T-helper 2 cell (primary cell): ENCODE data around the gene SLC7A4.
"Not testable (repeated sequence)": the region's sequence is repeated elsewhere in the genome, so short reads cannot be mapped to it uniquely, and the experiment has no call there.

Experiments
- DNase-seq, 5 experiments: peaks; one replicate each; pipeline versions ENCODE4 v3.0.0 to v3.0.0-alpha.2; 2012 to 2022
- total RNA-seq, 2 donors: gene quantifications; one replicate each; lab custom pipeline; 2026; lab: John Stamatoyannopoulos, UW

Gene SLC7A4, protein sequence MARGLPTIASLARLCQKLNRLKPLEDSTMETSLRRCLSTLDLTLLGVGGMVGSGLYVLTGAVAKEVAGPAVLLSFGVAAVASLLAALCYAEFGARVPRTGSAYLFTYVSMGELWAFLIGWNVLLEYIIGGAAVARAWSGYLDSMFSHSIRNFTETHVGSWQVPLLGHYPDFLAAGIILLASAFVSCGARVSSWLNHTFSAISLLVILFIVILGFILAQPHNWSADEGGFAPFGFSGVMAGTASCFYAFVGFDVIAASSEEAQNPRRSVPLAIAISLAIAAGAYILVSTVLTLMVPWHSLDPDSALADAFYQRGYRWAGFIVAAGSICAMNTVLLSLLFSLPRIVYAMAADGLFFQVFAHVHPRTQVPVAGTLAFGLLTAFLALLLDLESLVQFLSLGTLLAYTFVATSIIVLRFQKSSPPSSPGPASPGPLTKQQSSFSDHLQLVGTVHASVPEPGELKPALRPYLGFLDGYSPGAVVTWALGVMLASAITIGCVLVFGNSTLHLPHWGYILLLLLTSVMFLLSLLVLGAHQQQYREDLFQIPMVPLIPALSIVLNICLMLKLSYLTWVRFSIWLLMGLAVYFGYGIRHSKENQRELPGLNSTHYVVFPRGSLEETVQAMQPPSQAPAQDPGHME
- total RNA-seq = 0 reads per million in 2 donors

GRCh38 chr22:21032037-21032867 lies at the start of gene SLC7A4:
SLC7A4 (minus strand) TSS chr22:21032561; CDS start chr22:21031812, 749 bp downstream.
- no peak for DNase-seq

- DNase-seq = no peak
These were observed 48.2 kb upstream of the SLC7A4 start for GRCh38 chr22:21080435-21081137.

- DNase-seq = no peak
These were observed 47.1 kb upstream of the SLC7A4 start for GRCh38 chr22:21079493-21079892.

DNA sequence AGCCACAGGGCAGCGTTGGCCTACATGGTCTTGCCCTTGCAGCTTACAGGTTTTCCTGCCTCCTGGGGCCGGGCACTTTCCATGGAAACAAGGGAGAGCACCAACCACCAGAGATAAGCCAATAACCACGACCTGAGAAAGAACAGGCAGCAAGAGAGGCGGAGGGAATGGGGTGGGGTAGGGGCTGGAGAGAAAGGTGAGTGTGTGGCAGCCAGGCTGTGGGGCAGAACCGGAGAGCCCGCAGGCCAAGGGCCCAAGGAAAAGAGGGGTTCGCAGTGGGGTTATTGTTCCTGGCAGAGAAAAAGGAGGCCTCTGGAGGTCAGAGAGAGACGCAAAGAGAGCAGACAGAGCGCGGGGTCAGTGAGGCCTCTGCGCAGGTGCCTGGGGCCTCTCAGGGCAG lies 46.6 kb upstream of the SLC7A4 start:
- no peak for DNase-seq

- no peak for DNase-seq
These were observed 45.6 kb upstream of the SLC7A4 start for GRCh38 chr22:21077884-21078508.

DNA sequence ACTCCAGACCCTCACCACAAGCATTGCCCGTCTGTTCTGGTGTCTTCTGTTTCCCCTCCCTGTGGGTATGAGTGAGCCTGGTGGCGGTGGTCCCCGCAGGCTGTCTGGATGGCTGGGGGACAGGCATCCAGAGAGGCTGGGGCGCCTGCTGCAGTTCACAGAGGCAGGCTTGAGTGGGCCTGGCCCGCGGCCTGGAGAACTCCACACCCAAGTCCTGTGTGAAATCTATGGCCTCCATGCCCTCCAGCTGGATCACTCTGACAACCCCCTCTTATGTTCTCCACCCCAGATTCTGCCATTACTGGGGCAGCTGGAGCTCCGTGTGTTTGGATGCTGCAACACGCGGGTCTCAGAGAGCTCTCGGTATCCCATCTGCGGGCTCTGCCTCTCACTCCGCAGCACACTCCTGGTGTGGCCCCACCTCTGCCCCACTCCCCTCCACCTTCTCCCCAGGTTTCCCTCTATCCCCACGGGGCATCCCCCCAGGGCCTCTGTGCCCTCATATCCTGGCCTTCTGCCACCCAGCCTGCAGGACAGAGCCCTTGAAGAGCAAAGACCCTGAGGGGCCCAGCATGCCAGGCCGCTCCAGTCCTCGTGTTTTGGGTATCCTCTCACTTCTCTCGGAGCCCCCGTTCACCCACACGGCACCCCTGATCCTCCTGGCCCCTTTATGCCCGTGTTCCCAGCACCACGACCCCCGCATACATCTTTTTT lies 44.7 kb upstream of the SLC7A4 start:
- DNase-seq = no peak

DNA sequence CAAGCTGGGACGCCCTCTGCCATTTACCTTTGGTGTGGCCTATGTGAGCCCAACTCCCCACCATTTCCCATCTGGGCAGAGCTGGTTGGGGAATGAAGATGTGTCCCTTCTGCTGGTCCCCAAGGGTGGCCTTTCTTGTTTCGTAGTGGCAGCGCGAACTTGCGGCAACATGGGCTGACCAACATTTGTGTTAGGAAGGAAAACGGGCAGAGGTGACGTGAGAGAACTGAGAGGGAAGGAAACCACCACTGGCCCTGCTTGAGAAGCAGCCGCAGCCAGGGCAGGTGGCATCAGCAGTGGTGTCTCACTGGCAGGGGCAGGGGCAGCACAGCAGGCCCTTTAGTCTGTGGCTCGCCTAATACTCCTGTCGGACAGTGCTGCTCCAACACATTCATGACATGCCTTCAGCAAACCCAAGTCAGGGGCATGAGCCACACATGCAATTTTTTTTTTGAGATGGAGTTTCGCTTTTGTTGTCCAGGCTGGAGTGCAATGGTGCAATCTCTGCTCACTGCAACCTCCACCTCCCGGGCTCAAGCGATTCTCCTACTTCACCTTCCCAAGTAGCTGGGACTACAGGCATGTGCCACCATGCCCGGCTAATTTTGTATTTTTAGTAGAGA lies 43.3 kb upstream of the SLC7A4 start:
- DNase-seq = no peak

DNA sequence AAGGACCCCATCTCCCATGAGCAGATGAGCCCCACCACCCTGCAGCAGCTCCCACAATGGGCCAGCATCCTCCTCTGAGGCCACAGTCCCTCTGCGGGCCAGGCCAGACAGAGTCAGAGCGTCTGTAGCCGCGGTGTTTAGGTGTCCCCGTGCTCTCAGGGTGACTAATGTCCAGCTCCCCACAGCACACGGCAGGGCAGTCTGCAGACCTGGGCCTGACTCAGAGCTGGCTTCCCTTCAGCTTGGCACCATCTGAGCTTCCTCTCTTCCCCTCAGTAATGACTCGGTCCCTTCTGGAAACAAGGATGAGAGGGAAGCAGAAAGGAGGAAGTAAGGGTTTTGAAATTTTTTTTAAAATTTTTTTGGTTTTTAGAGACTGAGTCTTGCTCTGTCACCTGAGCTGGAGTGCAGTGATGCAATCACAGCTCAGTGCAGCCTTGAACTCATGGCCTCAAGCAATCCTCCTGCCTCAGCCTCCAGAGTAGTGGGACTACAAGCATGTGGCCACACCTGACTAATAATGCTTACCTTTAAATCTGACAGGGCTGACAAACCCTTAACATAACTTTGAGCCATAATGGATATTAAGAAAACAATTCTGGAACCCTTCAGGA lies 41.8 kb upstream of the SLC7A4 start:
- no peak for DNase-seq

DNA sequence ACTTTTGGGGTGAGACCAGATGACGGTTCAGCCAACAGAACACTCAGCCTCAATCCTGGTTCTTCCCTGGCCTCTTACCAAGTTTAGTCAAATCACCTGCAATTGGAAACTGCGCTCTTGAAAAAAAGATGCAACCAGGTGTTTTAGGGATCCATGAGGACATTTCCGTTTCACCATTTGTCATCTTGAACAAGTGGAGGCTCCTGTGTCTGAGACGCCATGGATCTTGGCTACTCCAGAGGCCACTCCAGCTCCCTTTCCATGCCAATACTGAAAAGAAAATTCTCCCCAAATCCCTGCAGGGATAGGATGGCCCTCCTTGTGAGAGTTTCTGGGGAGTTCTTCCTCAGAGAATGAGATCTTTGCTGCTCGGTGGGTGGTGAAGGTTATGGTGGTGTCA lies 41.1 kb upstream of the SLC7A4 start:
- no peak for DNase-seq

GRCh38 chr22:21073023-21073422 lies 40.7 kb upstream of the SLC7A4 start:
- DNase-seq = no peak

DNA sequence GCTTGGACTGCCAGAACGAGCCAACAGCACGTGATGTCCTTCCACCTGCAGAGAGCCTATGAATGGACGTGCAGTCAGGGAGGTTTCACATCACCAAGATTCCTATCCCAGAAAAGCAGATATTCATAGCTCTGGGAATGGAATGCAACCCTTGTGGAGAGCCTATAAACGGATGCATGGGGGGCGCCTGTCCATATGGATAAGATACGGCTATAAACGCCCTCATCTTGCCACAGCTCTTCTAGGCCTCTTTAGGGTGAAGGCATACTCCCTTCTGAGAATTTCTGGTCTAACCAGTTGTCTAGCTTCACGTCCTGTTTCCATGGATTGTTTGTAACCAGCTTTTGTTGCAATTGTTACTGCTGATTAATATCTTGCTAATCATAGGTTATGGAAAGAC lies 39.4 kb upstream of the SLC7A4 start:
- not testable (repeated sequence) for DNase-seq

GRCh38 chr22:21070690-21071615 lies 38.6 kb upstream of the SLC7A4 start:
- DNase-seq = no peak

DNA sequence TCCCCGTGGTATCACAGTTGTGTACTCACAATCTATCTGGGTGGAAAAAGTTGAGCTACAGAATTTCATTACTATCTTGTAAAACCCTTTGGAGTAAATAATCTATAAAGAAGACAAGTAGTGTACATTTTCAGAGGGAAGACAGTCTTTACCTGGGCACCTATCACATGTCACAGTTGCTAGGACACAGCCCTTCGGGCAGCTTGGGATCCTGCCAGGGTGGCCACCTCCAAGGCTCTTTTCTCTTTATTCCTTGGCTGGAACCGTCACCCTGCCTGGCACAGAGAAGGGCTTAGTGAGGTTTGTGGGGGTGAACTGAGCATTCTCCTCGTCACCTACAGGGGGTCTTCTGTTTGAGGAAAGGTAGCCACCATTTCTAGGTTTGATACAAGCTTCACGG lies 37.0 kb upstream of the SLC7A4 start:
- DNase-seq = no peak

GRCh38 chr22:21068681-21069276 lies 36.4 kb upstream of the SLC7A4 start:
- DNase-seq = no peak

- no peak for DNase-seq
These were observed 35.7 kb upstream of the SLC7A4 start for GRCh38 chr22:21067901-21068680.

GRCh38 chr22:21067075-21067900 lies 34.9 kb upstream of the SLC7A4 start:
- no peak for DNase-seq
